A549 treated with RU486 at 1 μM for 4 hours (cell line): ENCODE data around the gene SP140. TPM values are rescaled to one million over a fixed set of nuclear protein-coding genes. Genes with fewer than 3 reads are reported as not detected.

ENCODE experiments used
- total RNA-seq: library from RNA; stranded (reverse); fragments of 200-300 nt; extraction: Qiagen RNA extraction; gene quantifications from 5 replicates; pipeline ENCODE4 v1.2.3, GENCODE V29; 2022; ENCODE audit warnings: low read depth

SP140 gene
- 0.08 to 0.39 TPM in 2 of 5 replicates, not detected in the others for total RNA-seq

GRCh38 chr2:230225486-230225885, at the start of gene SP140:
TSS of gene SP140 (plus strand) at chr2:230225736. CDS start at chr2:230225845, 109 bp downstream.

GRCh38 chr2:230219419-230220331, 5.9 kb upstream of the SP140 start, which contains the start of gene SP110:
TSS of gene SP110 (minus strand) at chr2:230219984. CDS start at chr2:230216927, 3,057 bp downstream.

DNA sequence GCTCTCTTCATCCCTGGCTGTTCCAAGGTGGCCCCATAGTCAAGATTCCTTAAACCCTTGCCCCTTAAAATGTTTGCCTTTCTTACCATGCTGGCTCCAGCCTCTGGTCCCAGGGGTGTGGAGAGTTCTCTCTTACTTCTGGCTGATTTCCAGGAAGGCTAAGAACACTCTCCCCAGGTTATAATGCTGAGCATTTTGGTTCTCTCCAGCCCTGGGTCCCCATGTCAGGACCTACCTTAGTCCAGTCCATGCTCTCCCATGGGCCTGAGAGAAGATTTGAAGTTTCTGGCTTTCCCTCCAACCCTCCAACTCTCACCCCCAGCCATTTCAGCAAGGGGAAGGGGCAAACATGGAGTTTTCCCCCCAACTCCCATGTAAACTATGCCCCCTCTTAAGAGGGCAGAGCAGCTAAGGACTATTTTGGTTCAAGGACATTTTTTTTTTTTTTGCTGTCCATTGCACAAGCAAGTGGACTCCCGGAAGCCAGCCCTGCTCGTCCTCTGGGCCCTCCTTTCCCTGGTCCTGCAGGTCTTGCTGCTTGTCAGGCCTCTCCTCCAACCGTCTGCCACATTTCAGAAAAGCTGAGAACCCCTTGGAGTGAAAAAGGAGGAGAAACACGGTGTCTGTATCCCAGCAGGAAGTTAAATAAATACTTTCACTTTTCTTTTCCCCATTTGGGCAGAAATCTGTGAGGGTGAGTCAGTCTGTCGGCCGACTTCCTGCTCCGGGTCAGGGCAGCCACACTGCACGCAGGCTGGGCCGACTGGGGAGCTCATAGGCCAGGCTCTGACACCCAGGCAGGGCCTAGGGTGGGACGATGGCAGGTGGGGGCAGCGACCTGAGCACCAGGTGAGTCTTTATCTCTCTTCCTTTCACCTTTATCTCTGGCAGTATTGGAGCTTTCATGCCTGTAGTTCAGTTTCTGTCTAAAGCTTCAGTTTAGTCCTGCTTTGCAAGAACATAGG, 101.2 kb downstream of the SP140 start, which contains the start of gene SP140L:
Gene SP140L (plus strand): TSS at position 741 of the 965 bp plus-strand sequence. CDS start 77 bp downstream, at position 818.

Other genes starting within 250 kb of the SP140 start
- 0.87 to 1.7 TPM (median 1.1 TPM) in 5 replicates for gene SLC16A14, start 156.8 kb upstream of the SP140 start, total RNA-seq
- gene SP110, start 5.8 kb upstream of the SP140 start, total RNA-seq: 6.2 to 8.0 TPM (median 6.7 TPM) in 5 replicates
- gene SP140L, start 101.5 kb downstream of the SP140 start, total RNA-seq: 3.4 to 4.8 TPM (median 3.5 TPM) in 5 replicates
- 26.2 to 31.1 TPM (median 29.3 TPM) in 5 replicates for gene SP100, start 190.5 kb downstream of the SP140 start, total RNA-seq